K562 (cell line): ENCODE data around the gene EMP2. TPM values are rescaled to one million over a fixed set of nuclear protein-coding genes. Genes with fewer than 3 reads are reported as not detected.

ENCODE experiments used
- ATAC-seq: fragments of 200-7000 bp; cut with Tn5 transposase; 3 replicates; pipeline ENCODE4 v1.9.1; 2020; ENCODE audit warnings: moderate library complexity
- BruUV-seq: library from RNA; stranded (reverse); fragments of 400-500 nt; replicated peaks from 2 replicates; lab custom pipeline; 2021; lab: Mats Ljungman, UMichigan
- CTCF ChIA-PET: fragments of 300-600 bp; formaldehyde crosslinking; extraction: SDS; loops from one replicate; lab custom pipeline; 2021; ENCODE audit warnings: low intra/inter-chr PET ratio; lab: Yijun Ruan, JAX
- POLR2A ChIA-PET: fragments of 300-600, 350-650 bp; sonication (Branson Sonifier 250); formaldehyde crosslinking; extraction: SDS; loops from one replicate; lab custom pipeline; 2021; ENCODE audit warnings: antibody characterized with exemption, inconsistent platforms; lab: Yijun Ruan, JAX
- DNase-seq, 4 experiments: peaks; one replicate each; pipeline versions ENCODE4 v3.0.0 to v3.0.0-alpha.2; 2011 to 2018; ENCODE audit warnings: low spot score in 3 of 4, mixed read lengths in 3 of 4; ENCODE audit errors: extremely low read depth in 1 of 4
- FAIRE-seq: peaks from 2 replicates; lab custom pipeline; 2011; peaks lifted over from hg19 to GRCh38; lab: Jason Lieb, UNC
- H2AFZ ChIP-seq: 2 replicates; pipeline ENCODE4 v1.6.0; 2011; ENCODE audit warnings: low read depth, low read length, control low read depth, inconsistent platforms
- H3K27ac ChIP-seq: fragments of 200-600 bp; 3 replicates; pipeline ENCODE4 v1.8.0; 2011; ENCODE audit warnings: low read depth, mild to moderate bottlenecking, control low read depth, inconsistent platforms, low read length, moderate library complexity, mixed read lengths; ENCODE audit errors: extremely low read depth
- H3K27me3 ChIP-seq, 2 experiments: fragments of 300-600 bp in 1 of 2; 2 replicates in 1 of 2; 3 replicates in 1 of 2; pipeline versions ENCODE4 v1.6.0 to v1.8.0; 2011; ENCODE audit warnings: inconsistent platforms in 2 of 2, low read length in 2 of 2, mild to moderate bottlenecking in 1 of 2, mixed read lengths in 1 of 2, moderate library complexity in 1 of 2; ENCODE audit not compliant: control insufficient read depth in 2 of 2, insufficient read depth in 2 of 2
- H3K36me3 ChIP-seq: fragments of 300-600 bp; 3 replicates; pipeline ENCODE4 v1.8.0; 2011; ENCODE audit warnings: mild to moderate bottlenecking, low read length, inconsistent platforms; ENCODE audit not compliant: control insufficient read depth, insufficient read depth
- H3K4me1 ChIP-seq, 2 experiments: fragments of 200-600 bp in 1 of 2; replicated peaks in 1 of 2; 2 replicates in 1 of 2; 3 replicates in 1 of 2; pipeline versions ENCODE4 v1.5.1 to v1.8.0; 2011; ENCODE audit warnings: inconsistent platforms in 2 of 2, low read length in 2 of 2, mild to moderate bottlenecking in 1 of 2, mixed read lengths in 1 of 2, moderate library complexity in 1 of 2; ENCODE audit not compliant: control insufficient read depth in 2 of 2, insufficient read depth in 2 of 2
- H3K4me2 ChIP-seq: 2 replicates; pipeline ENCODE4 v1.6.1; 2011; ENCODE audit warnings: low read length, control low read depth, inconsistent platforms, mixed read lengths; ENCODE audit not compliant: insufficient read depth
- H3K4me3 ChIP-seq: fragments of 200-600 bp; sonication (generic), shearing (Covaris generic); 2 replicates; pipeline ENCODE4 v1.5.1; 2016; ENCODE audit warnings: control low read depth, inconsistent platforms
- H3K79me2 ChIP-seq: fragments of 200-600 bp; 3 replicates; pipeline ENCODE4 v1.8.0; 2011; ENCODE audit warnings: low read length, inconsistent platforms; ENCODE audit not compliant: control insufficient read depth, insufficient read depth
- H3K9ac ChIP-seq, 2 experiments: 2 replicates each; pipeline versions ENCODE4 v1.6.0 to v1.6.1; 2011; ENCODE audit warnings: low read depth in 2 of 2, low read length in 2 of 2, control low read depth in 1 of 2, inconsistent platforms in 1 of 2, mild to moderate bottlenecking in 1 of 2, mixed read lengths in 1 of 2; ENCODE audit not compliant: insufficient read depth in 1 of 2
- H3K9me1 ChIP-seq: one replicate; pipeline ENCODE4 v1.6.0; 2011; ENCODE audit warnings: inconsistent platforms, mild to moderate bottlenecking, low read length, moderate library complexity; ENCODE audit not compliant: control insufficient read depth, insufficient read depth
- H3K9me3 ChIP-seq: replicated peaks from 2 replicates; pipeline ENCODE4 v1.5.1; 2011; ENCODE audit warnings: low read depth, low read length, inconsistent platforms; ENCODE audit not compliant: control insufficient read depth, insufficient read depth
- H4K20me1 ChIP-seq: replicated peaks from 2 replicates; pipeline ENCODE4 v1.6.1; 2011; ENCODE audit warnings: low read length, inconsistent platforms, mixed read lengths; ENCODE audit not compliant: control insufficient read depth, insufficient read depth
- ATF2 ChIP-seq: sonication (generic); formaldehyde crosslinking; IDR thresholded peaks from 2 replicates; pipeline ENCODE4 v1.8.1; 2022; ENCODE audit warnings: missing genetic modification reagents
- CAMTA2 ChIP-seq: fragments of 250-450 bp; sonication (Bioruptor Pico); conservative IDR thresholded peaks from 2 replicates; pipeline ENCODE4 v1.5.1; 2022
- CEBPB ChIP-seq: fragments of 450-650 bp; IDR thresholded peaks from 2 replicates; pipeline ENCODE4 v1.6.1; 2016; ENCODE audit warnings: missing genetic modification characterization, missing compliant biosample characterization
- EP400 ChIP-seq: fragments of 450-650 bp; IDR thresholded peaks from 2 replicates; pipeline ENCODE4 v1.6.1; 2017; ENCODE audit warnings: antibody characterized with exemption, mild to moderate bottlenecking, moderate library complexity
- HNRNPL ChIP-seq: fragments of 200-400 bp; formaldehyde crosslinking; IDR thresholded peaks from 2 replicates; pipeline ENCODE4 v1.6.1; 2017; ENCODE audit warnings: low read depth, mild to moderate bottlenecking, low read length
- JUND ChIP-seq, 2 experiments: IDR thresholded peaks; 2 replicates in 1 of 2; 3 replicates in 1 of 2; pipeline ENCODE4 v1.6.1; 2011; ENCODE audit warnings: borderline replicate concordance in 2 of 2, low read depth in 2 of 2, low read length in 2 of 2, improper control_type of control experiment in 1 of 2, missing biosample characterization in 1 of 2, missing genetic modification characterization in 1 of 2, missing genetic modification reagents in 1 of 2
- KLF13 ChIP-seq: fragments of 450-650 bp; IDR thresholded peaks from 2 replicates; pipeline ENCODE4 v1.6.1; 2016; ENCODE audit warnings: missing genetic modification characterization, low read depth, mild to moderate bottlenecking, missing compliant biosample characterization, moderate library complexity, borderline replicate concordance
- MTA1 ChIP-seq: fragments of 450-650 bp; IDR thresholded peaks from 2 replicates; pipeline ENCODE4 v1.6.1; 2017; ENCODE audit warnings: borderline replicate concordance
- MYC ChIP-seq, 2 experiments: fragments of 250-450 bp in 1 of 2; sonication (Bioruptor Pico) in 1 of 2; IDR thresholded peaks; 2 replicates each; pipeline versions ENCODE4 v1.5.1 to v1.6.1; 2012 to 2021; ENCODE audit warnings: low read depth in 2 of 2, borderline replicate concordance in 1 of 2, improper control_type of control experiment in 1 of 2, low read length in 1 of 2, mild to moderate bottlenecking in 1 of 2, moderate library complexity in 1 of 2
- NONO ChIP-seq, 2 experiments: fragments of 200-400 bp in 1 of 2; fragments of 450-650 bp in 1 of 2; formaldehyde crosslinking in 1 of 2; IDR thresholded peaks; 2 replicates each; pipeline ENCODE4 v1.6.1; 2017; ENCODE audit warnings: low read depth in 2 of 2, mild to moderate bottlenecking in 2 of 2, moderate library complexity in 2 of 2, low read length in 1 of 2
- RBBP5 ChIP-seq: fragments of 200-600 bp; sonication (generic); IDR thresholded peaks from 2 replicates; pipeline ENCODE4 v1.6.1; 2012; ENCODE audit warnings: borderline replicate concordance, mild to moderate bottlenecking, low read length, control low read depth, inconsistent platforms; ENCODE audit not compliant: insufficient read depth, poor library complexity, severe bottlenecking
- RUNX1 ChIP-seq: sonication (generic); IDR thresholded peaks from 2 replicates; pipeline ENCODE4 v1.6.1; 2016; ENCODE audit warnings: antibody characterized with exemption, low read depth
- SRSF9 ChIP-seq: fragments of 200-400 bp; formaldehyde crosslinking; IDR thresholded peaks from 2 replicates; pipeline ENCODE4 v1.6.1; 2017; ENCODE audit warnings: low read depth, low read length, borderline replicate concordance
- WGBS: fragments of 100-300 bp; shearing (Covaris generic); methylation state at CpG from one replicate; pipeline ENCODE4 v1.1.6; 2016; ENCODE audit warnings: low coverage, mixed read lengths; ENCODE audit not compliant: insufficient coverage; ENCODE audit errors: missing lambda C conversion rate; 5-methylcytosine and 5-hydroxymethylcytosine counted together
- in situ Hi-C: fragments of 300-500 bp; cut with MboI; formaldehyde crosslinking; loops from 4 replicates; pipeline ENCODE4 v1.15.0; 2018; ENCODE audit warnings: inconsistent platforms, mixed read lengths
- intact Hi-C: fragments of 100-400 bp; cut with micrococcal nuclease; formaldehyde crosslinking; loops from 2 replicates; pipeline ENCODE4 v1.14.2; 2022
- polyA plus RNA-seq, 8 experiments: library from polyadenylated mRNA; depleted of rRNA in 4 of 8; stranded (reverse) in 5 of 8; unstranded in 3 of 8; fragments of >200 nt; fragmentation: Nextera tagmentation in 2 of 8; fragmentation: Illumina TruSeq in 1 of 8; extraction: Ambion mirVana in 2 of 8; extraction: Trizol in 1 of 8; gene quantifications; 2 replicates each; pipeline versions ENCODE4 v1.2.1 to v1.2.3, GENCODE V29; 2011 to 2014; ENCODE audit warnings: inconsistent platforms in 1 of 8, missing spikeins in 1 of 8
- total RNA-seq, 7 experiments: library from RNA; depleted of rRNA in 6 of 7; stranded (reverse); fragments of >200 nt in 6 of 7; fragmentation: Illumina TruSeq in 2 of 7; extraction: Trizol in 2 of 7; gene quantifications; 2 replicates each; pipeline versions ENCODE4 v1.2.1 to v1.2.3, GENCODE V29; 2011 to 2021; ENCODE audit warnings: low replicate concordance in 1 of 7
- TF ChIP-seq, protein P1 (sequence below): fragments of 450-650 bp; IDR thresholded peaks from 2 replicates; pipeline ENCODE4 v1.7.0; 2016; ENCODE audit warnings: borderline replicate concordance

The EMP2 gene
- total and polyA plus RNA-seq, 9 of the 15 experiments (the other 6 are each of a cell fraction or from before 2014, with no cell fraction given), result 0.73 to 6.2 (median 3.1) TPM

- in situ Hi-C loops, result no loop called here
- Histone ChIP-seq H3K79me2 (no peaks in the 10 kb centered on the region), H3K4me3 (no peak overlapping the region), H3K27ac (peak overlapping the region; percentile 61; the same call in 2 of the 3 replicates), H3K4me2 (no peak overlapping the region), H3K9ac (no peak overlapping the region), H3K9me3 (peaks cover 18% of the 10 kb centered on the region), H3K27me3 (no peaks in the 10 kb centered on the region), H3K9me1 (no peaks in the 10 kb centered on the region), H2AFZ (no peak overlapping the region), H3K4me1 (peaks cover 0 to 3% of the 10 kb centered on the region in 2 experiments; a peak in 1 of 5 replicates), H3K36me3 (peaks cover 20% of the 10 kb centered on the region; the same call in 2 of the 3 replicates), H4K20me1 (no peaks in the 10 kb centered on the region)
- no peak for FAIRE-seq
- DNase-seq, result no peak
- TF ChIP-seq ATF2 (no peak), HNRNPL (no peak), JUND (IDR thresholded peaks at IDR 0.05; ENCODE audit: borderline replicate concordance, low read depth, low read length) (no peak), JUND (tag; IDR thresholded peaks at IDR 0.05; ENCODE audit: borderline replicate concordance, low read depth, low read length) (no peak), SRSF9 (no peak), NONO (IDR thresholded peaks at IDR 0.05; ENCODE audit: low read depth in 2 of 2, low read length in 1 of 2) (no peak), CAMTA2 (CRISPR knock-in tag) (no peak), RBBP5 (no peak), RUNX1 (no peak), CEBPB (tag) (no peak), EP400 (no peak), KLF13 (tag) (no peak), MTA1 (no peak), MYC (IDR thresholded peaks at IDR 0.05; ENCODE audit: low read depth, low read length) (no peak), MYC (CRISPR knock-in tag; IDR thresholded peaks at IDR 0.05; ENCODE audit: borderline replicate concordance, low read depth) (no peak)
- TF ChIP-seq, protein P1, sequence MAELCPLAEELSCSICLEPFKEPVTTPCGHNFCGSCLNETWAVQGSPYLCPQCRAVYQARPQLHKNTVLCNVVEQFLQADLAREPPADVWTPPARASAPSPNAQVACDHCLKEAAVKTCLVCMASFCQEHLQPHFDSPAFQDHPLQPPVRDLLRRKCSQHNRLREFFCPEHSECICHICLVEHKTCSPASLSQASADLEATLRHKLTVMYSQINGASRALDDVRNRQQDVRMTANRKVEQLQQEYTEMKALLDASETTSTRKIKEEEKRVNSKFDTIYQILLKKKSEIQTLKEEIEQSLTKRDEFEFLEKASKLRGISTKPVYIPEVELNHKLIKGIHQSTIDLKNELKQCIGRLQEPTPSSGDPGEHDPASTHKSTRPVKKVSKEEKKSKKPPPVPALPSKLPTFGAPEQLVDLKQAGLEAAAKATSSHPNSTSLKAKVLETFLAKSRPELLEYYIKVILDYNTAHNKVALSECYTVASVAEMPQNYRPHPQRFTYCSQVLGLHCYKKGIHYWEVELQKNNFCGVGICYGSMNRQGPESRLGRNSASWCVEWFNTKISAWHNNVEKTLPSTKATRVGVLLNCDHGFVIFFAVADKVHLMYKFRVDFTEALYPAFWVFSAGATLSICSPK, result no peak
- intact Hi-C loops, result no loop called here
- CTCF ChIA-PET, result no interaction called here
- WGBS, result 64% methylated on average over 4 of the region's 4 CpGs
- no peak for ATAC-seq
- POLR2A ChIA-PET, result interaction anchor here (0.7 kb wide), 1 partner anchor 241 kb away, joined by 3 read pairs; no protein-coding TSS in a partner anchor
- no TSS peak for BruUV-seq
Measured at GRCh38 chr16:10485159-10485558, 95.2 kb downstream of the EMP2 start.
